ENCODE data around the gene SCYL2.

DNA sequence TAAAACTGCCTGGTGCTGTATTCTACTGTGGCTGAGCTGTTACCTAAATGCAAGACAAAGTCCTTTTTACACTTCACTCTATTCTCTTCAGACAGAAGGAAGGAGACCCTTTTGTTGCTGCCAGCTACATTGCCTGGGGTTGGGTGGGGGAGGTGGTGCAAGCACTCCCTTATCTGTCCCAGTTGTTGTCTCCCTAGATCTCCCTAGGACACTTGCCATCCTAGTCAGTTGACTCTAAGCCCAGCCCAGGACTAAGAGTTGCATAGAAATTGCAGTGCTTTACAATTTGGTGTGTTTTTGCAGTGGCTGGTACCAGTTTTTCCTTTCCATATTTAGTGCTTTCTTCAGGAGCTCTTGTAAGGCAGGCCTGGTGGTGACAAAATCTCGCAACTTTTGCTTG is 35.1 kb downstream of the SCYL2 start:
- no peak for TF ChIP-seq POLR2A (IDR thresholded peaks at IDR 0.05)
- TF ChIP-seq, protein P1, sequence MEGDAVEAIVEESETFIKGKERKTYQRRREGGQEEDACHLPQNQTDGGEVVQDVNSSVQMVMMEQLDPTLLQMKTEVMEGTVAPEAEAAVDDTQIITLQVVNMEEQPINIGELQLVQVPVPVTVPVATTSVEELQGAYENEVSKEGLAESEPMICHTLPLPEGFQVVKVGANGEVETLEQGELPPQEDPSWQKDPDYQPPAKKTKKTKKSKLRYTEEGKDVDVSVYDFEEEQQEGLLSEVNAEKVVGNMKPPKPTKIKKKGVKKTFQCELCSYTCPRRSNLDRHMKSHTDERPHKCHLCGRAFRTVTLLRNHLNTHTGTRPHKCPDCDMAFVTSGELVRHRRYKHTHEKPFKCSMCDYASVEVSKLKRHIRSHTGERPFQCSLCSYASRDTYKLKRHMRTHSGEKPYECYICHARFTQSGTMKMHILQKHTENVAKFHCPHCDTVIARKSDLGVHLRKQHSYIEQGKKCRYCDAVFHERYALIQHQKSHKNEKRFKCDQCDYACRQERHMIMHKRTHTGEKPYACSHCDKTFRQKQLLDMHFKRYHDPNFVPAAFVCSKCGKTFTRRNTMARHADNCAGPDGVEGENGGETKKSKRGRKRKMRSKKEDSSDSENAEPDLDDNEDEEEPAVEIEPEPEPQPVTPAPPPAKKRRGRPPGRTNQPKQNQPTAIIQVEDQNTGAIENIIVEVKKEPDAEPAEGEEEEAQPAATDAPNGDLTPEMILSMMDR (IDR thresholded peaks at IDR 0.05), result no peak
- TF ChIP-seq POLR2AphosphoS5 (IDR thresholded peaks at IDR 0.05), result no peak
- TF ChIP-seq EP300 (IDR thresholded peaks at IDR 0.05), result no peak

Data from gastroesophageal sphincter (tissue), 3 donors.